GM23338 (cell line): ENCODE results near the gene MBD6. TPM values are rescaled to one million over a fixed set of nuclear protein-coding genes. Genes with fewer than 3 reads are reported as not detected.

Experiments
- ATAC-seq: fragments of 200-7000 bp; cut with Tn5 transposase; 3 replicates; pipeline ENCODE4 v1.9.1; 2020
- DNase-seq: peaks from one replicate; pipeline ENCODE4 v3.0.0-alpha.2; 2015; ENCODE audit warnings: low spot score
- H2AFZ ChIP-seq: fragments of 200-600 bp; sonication (generic); 2 replicates; pipeline ENCODE4 v1.8.0; 2016; ENCODE audit warnings: antibody characterized with exemption, mild to moderate bottlenecking, moderate library complexity
- H3F3A ChIP-seq: fragments of 200-600 bp; sonication (generic); replicated peaks from 2 replicates; pipeline ENCODE4 v1.8.0; 2017; ENCODE audit warnings: antibody characterized with exemption, mixed run types, low read depth
- H3K27ac ChIP-seq: fragments of 200-600 bp; sonication (generic); 2 replicates; pipeline ENCODE4 v1.6.1; 2016; ENCODE audit warnings: low read depth
- H3K27me3 ChIP-seq: fragments of 200-600 bp; sonication (generic); 2 replicates; pipeline ENCODE4 v1.8.0; 2016; ENCODE audit warnings: mild to moderate bottlenecking, mixed run types, moderate library complexity; ENCODE audit not compliant: insufficient read depth
- H3K36me3 ChIP-seq: fragments of 200-600 bp; sonication (generic); 2 replicates; pipeline ENCODE4 v1.8.0; 2016; ENCODE audit warnings: mild to moderate bottlenecking; ENCODE audit not compliant: insufficient read depth
- H3K4me1 ChIP-seq: fragments of 200-600 bp; sonication (generic); 2 replicates; pipeline ENCODE4 v1.8.0; 2016; ENCODE audit warnings: mild to moderate bottlenecking, moderate library complexity; ENCODE audit not compliant: insufficient read depth
- H3K4me2 ChIP-seq: fragments of 200-600 bp; sonication (generic); 2 replicates; pipeline ENCODE4 v1.7.1; 2017; ENCODE audit warnings: mixed run types
- H3K4me3 ChIP-seq: fragments of 200-600 bp; sonication (generic); 2 replicates; pipeline ENCODE4 v1.6.1; 2016; ENCODE audit warnings: mixed run types
- H3K79me2 ChIP-seq: fragments of 200-600 bp; sonication (generic); replicated peaks from 2 replicates; pipeline ENCODE4 v1.8.0; 2017; ENCODE audit warnings: mild to moderate bottlenecking; ENCODE audit not compliant: insufficient read depth
- H3K9me2 ChIP-seq: fragments of 200-600 bp; sonication (generic); 2 replicates; pipeline ENCODE4 v1.8.0; 2017; ENCODE audit not compliant: insufficient read depth
- H4K20me1 ChIP-seq: fragments of 200-600 bp; sonication (generic); replicated peaks from 2 replicates; pipeline ENCODE4 v1.8.0; 2017; ENCODE audit warnings: mild to moderate bottlenecking; ENCODE audit not compliant: insufficient read depth
- H3K27ac Mint-ChIP-seq: 2 replicates; pipeline ENCODE4 v1.8.0; 2020; ENCODE audit warnings: inconsistent platforms, mild to moderate bottlenecking, moderate library complexity, mixed read lengths
- H3K27me3 Mint-ChIP-seq: 3 replicates; pipeline ENCODE4 v1.8.0; 2022; ENCODE audit warnings: low read depth, mild to moderate bottlenecking, moderate library complexity, mixed read lengths, inconsistent platforms; ENCODE audit not compliant: insufficient read depth, poor library complexity
- H3K36me3 Mint-ChIP-seq: 3 replicates; pipeline ENCODE4 v1.8.0; 2021; ENCODE audit warnings: low read depth, mild to moderate bottlenecking, inconsistent platforms, moderate library complexity, mixed read lengths
- H3K4me1 Mint-ChIP-seq: 3 replicates; pipeline ENCODE4 v1.8.0; 2020; ENCODE audit warnings: mild to moderate bottlenecking, inconsistent platforms, mixed read lengths
- H3K4me3 Mint-ChIP-seq: 3 replicates; pipeline ENCODE4 v1.8.0; 2021; ENCODE audit warnings: moderate library complexity, mild to moderate bottlenecking, inconsistent platforms, mixed read lengths
- H3K9me3 Mint-ChIP-seq: 3 replicates; pipeline ENCODE4 v1.8.0; 2020; ENCODE audit warnings: moderate library complexity, mild to moderate bottlenecking, inconsistent platforms, mixed read lengths
- CREB1 ChIP-seq: fragments of 250-450 bp; sonication (Bioruptor Pico); IDR thresholded peaks from 2 replicates; pipeline ENCODE4 v1.5.0; 2020; ENCODE audit warnings: low read depth, mild to moderate bottlenecking, moderate library complexity
- CTCF ChIP-seq, 2 experiments: fragments of 200-600 bp in 1 of 2; sonication (generic) in 1 of 2; conservative IDR thresholded peaks; 2 replicates each; pipeline versions ENCODE4 v1.5.1 to v1.6.1; 2016 to 2017; ENCODE audit warnings: antibody characterized with exemption in 2 of 2, low read depth in 2 of 2, mild to moderate bottlenecking in 2 of 2, moderate library complexity in 1 of 2
- ETS1 ChIP-seq: IDR thresholded peaks from 2 replicates; pipeline ENCODE4 v1.6.1; 2016; ENCODE audit warnings: antibody characterized with exemption
- EZH2phosphoT487 ChIP-seq: fragments of 200-600 bp; sonication (generic); IDR thresholded peaks from one replicate; pipeline ENCODE4 v1.8.1; 2018; ENCODE audit warnings: antibody characterized with exemption; ENCODE audit not compliant: unreplicated experiment
- JUNB ChIP-seq: IDR thresholded peaks from one replicate; pipeline ENCODE4 v1.6.1; 2016; ENCODE audit warnings: antibody characterized with exemption; ENCODE audit not compliant: unreplicated experiment
- POLR2AphosphoS5 ChIP-seq: IDR thresholded peaks from 2 replicates; pipeline ENCODE4 v1.6.1; 2016; ENCODE audit warnings: antibody characterized with exemption, low read depth
- ZNF331 ChIP-seq: fragments of 250-450 bp; sonication (Bioruptor Pico); IDR thresholded peaks from 2 replicates; pipeline ENCODE4 v1.5.0; 2020; ENCODE audit warnings: low read depth, mild to moderate bottlenecking, moderate library complexity
- polyA plus RNA-seq: library from polyadenylated mRNA; unstranded; fragments of >200 nt; fragmentation: Nextera tagmentation; extraction: Ambion mirVana; gene quantifications from 2 replicates; pipeline ENCODE4 v1.2.1, GENCODE V29; 2016
- total RNA-seq: library from RNA; depleted of rRNA; stranded (reverse); fragments of >200 nt; shearing (Covaris generic); gene quantifications from 2 replicates; pipeline ENCODE4 v1.2.3, GENCODE V29; 2014

MBD6 gene
- total and polyA plus RNA-seq, 2 experiments from 2014 or later = 12.5 to 17.1 TPM

- H3K4me3 Mint-ChIP-seq = peak within 1 kb of the TSS; percentile 83
- peaks cover 51% of the 10 kb centered on the region for H3K27me3 Mint-ChIP-seq
- peaks cover 52% of the 10 kb centered on the region for H3K4me1 Mint-ChIP-seq
- ATAC-seq (peak; percentile 61), DNase-seq (peak; percentile 99)
- Histone ChIP-seq H3K27me3 (no peaks in the 10 kb centered on the region), H3K36me3 (peaks cover 26% of the 10 kb centered on the region), H3F3A (peaks cover 71% of the 10 kb centered on the region), H3K9me2 (no peaks in the 10 kb centered on the region), H3K4me2 (peak within 1 kb of the TSS; percentile 99), H4K20me1 (peaks cover 38% of the 10 kb centered on the region), H2AFZ (peak within 1 kb of the TSS; percentile 41; the same call in 1 of the 2 replicates), H3K4me3 (peak within 1 kb of the TSS; percentile 82), H3K79me2 (peaks cover 33% of the 10 kb centered on the region), H3K4me1 (peaks cover 39% of the 10 kb centered on the region), H3K27ac (peak within 1 kb of the TSS; percentile 98)
- peak; percentile 99 for TF ChIP-seq POLR2AphosphoS5
- no peak for TF ChIP-seq EZH2phosphoT487
- TF ChIP-seq ETS1 = peak; percentile 63; the same call in 1 of the 2 replicates
- TF ChIP-seq JUNB = peak; percentile 68
- no peak for TF ChIP-seq CTCF (conservative IDR thresholded peaks at IDR 0.05; ENCODE audit: low read depth in 2 of 2)
- peak; percentile 73; the same call in 1 of the 2 replicates for TF ChIP-seq CREB1 (CRISPR knock-in tag)
- peak within 1 kb of the TSS; percentile 99 for H3K27ac Mint-ChIP-seq
- no peaks in the 10 kb centered on the region; the same call in 2 of the 3 replicates for H3K9me3 Mint-ChIP-seq
- peaks cover 51% of the 10 kb centered on the region for H3K36me3 Mint-ChIP-seq
Measured at GRCh38 chr12:57520053-57520818, 2.4 kb upstream of the MBD6 start, which contains the start of gene DDIT3. Gene DDIT3, minus strand, starts transcription at chr12:57520514. Its CDS starts 3,108 bp downstream, at chr12:57517406.

- 0 out of 2 replicates have a peak overlapping the region, but pooled peaks have one; percentile 41 for H2AFZ ChIP-seq
Measured at GRCh38 chr12:57521525-57522010, 1.1 kb upstream of the MBD6 start.

More at GRCh38 chr12:57521525-57522010, 1.1 kb upstream of the MBD6 start:
- ATAC-seq (peak; percentile 7; the same call in 2 of the 3 replicates), DNase-seq (peak; percentile 65)
- Mint-ChIP-seq H3K4me1 (peaks cover 56% of the 10 kb centered on the region), H3K4me3 (peak overlapping the region; percentile 83), H3K36me3 (peaks cover 38% of the 10 kb centered on the region), H3K27ac (peak overlapping the region; percentile 92), H3K27me3 (peaks cover 45% of the 10 kb centered on the region), H3K9me3 (no peaks in the 10 kb centered on the region; the same call in 2 of the 3 replicates)
- Histone ChIP-seq H3K4me2 (peak overlapping the region; percentile 86), H3K4me1 (peaks cover 43% of the 10 kb centered on the region), H3K27ac (peak overlapping the region; percentile 70; the same call in 1 of the 2 replicates), H3K4me3 (peak overlapping the region; percentile 82), H3K9me2 (no peaks in the 10 kb centered on the region), H3K36me3 (peaks cover 13% of the 10 kb centered on the region), H3K79me2 (peaks cover 33% of the 10 kb centered on the region), H3K27me3 (no peaks in the 10 kb centered on the region), H3F3A (peaks cover 60% of the 10 kb centered on the region), H4K20me1 (peaks cover 37% of the 10 kb centered on the region)
- no peak for TF ChIP-seq CREB1 (CRISPR knock-in tag)
- no peak for TF ChIP-seq ZNF331 (CRISPR knock-in tag)
- peak; percentile 19 to 41; a peak in 2 of 4 replicates for TF ChIP-seq CTCF (conservative IDR thresholded peaks at IDR 0.05; ENCODE audit: low read depth in 2 of 2)
- TF ChIP-seq EZH2phosphoT487 = no peak
- TF ChIP-seq JUNB = no peak
